GM23248 (cell line): Measurements from ENCODE around the gene AP3B1. TPM values are rescaled to one million over a fixed set of nuclear protein-coding genes. Genes with fewer than 3 reads are reported as not detected.
A peak's percentile ranks its signal among the peaks of the same experiment; 100 is the strongest.

ENCODE experiments used
- DNase-seq: peaks from one replicate; pipeline ENCODE4 v3.0.0-alpha.2; 2015
- H2AFZ ChIP-seq: fragments of 200-600 bp; sonication (generic); 2 replicates; pipeline ENCODE4 v1.6.1; 2016; ENCODE audit warnings: antibody characterized with exemption
- H3F3A ChIP-seq: fragments of 200-600 bp; sonication (generic); 2 replicates; pipeline ENCODE4 v1.6.1; 2016; ENCODE audit warnings: mild to moderate bottlenecking, antibody characterized with exemption, mixed run types; ENCODE audit not compliant: insufficient read depth
- H3K27ac ChIP-seq: fragments of 200-600 bp; sonication (generic); 2 replicates; pipeline ENCODE4 v1.5.1; 2016; ENCODE audit warnings: mild to moderate bottlenecking
- H3K27me3 ChIP-seq: fragments of 200-600 bp; sonication (generic); replicated peaks from 2 replicates; pipeline ENCODE4 v1.6.1; 2016; ENCODE audit warnings: mild to moderate bottlenecking; ENCODE audit not compliant: insufficient read depth
- H3K36me3 ChIP-seq: fragments of 200-600 bp; sonication (generic); 2 replicates; pipeline ENCODE4 v1.6.1; 2016; ENCODE audit warnings: low read depth, mild to moderate bottlenecking
- H3K4me1 ChIP-seq: fragments of 200-600 bp; sonication (generic); 2 replicates; pipeline ENCODE4 v1.6.1; 2016; ENCODE audit warnings: mild to moderate bottlenecking; ENCODE audit not compliant: insufficient read depth
- H3K4me2 ChIP-seq: fragments of 200-600 bp; sonication (generic); one replicate; pipeline ENCODE4 v1.6.1; 2016; ENCODE audit warnings: mild to moderate bottlenecking; ENCODE audit not compliant: unreplicated experiment
- H3K4me3 ChIP-seq: fragments of 200-600 bp; sonication (generic); 2 replicates; pipeline ENCODE4 v1.5.1; 2016; ENCODE audit warnings: mild to moderate bottlenecking
- H3K79me2 ChIP-seq: fragments of 200-600 bp; sonication (generic); 2 replicates; pipeline ENCODE4 v1.6.1; 2016; ENCODE audit warnings: mild to moderate bottlenecking; ENCODE audit not compliant: insufficient read depth
- H3K9ac ChIP-seq: fragments of 200-600 bp; sonication (generic); 2 replicates; pipeline ENCODE4 v1.6.1; 2016; ENCODE audit warnings: mild to moderate bottlenecking
- H3K9me2 ChIP-seq: fragments of 200-600 bp; sonication (generic); 2 replicates; pipeline ENCODE4 v1.6.1; 2016; ENCODE audit warnings: mixed run types, mild to moderate bottlenecking, moderate library complexity; ENCODE audit not compliant: insufficient read depth
- H3K9me3 ChIP-seq: fragments of 200-600 bp; sonication (generic); one replicate; pipeline ENCODE4 v1.6.1; 2017; ENCODE audit warnings: low read depth
- H4K20me1 ChIP-seq: fragments of 200-600 bp; sonication (generic); 2 replicates; pipeline ENCODE4 v1.6.0; 2016; ENCODE audit not compliant: insufficient read depth
- EZH2 ChIP-seq: fragments of 200-600 bp; sonication (generic); IDR thresholded peaks from 2 replicates; pipeline ENCODE4 v1.6.1; 2018; ENCODE audit warnings: antibody characterized with exemption, mild to moderate bottlenecking; ENCODE audit not compliant: insufficient read depth, poor library complexity, severe bottlenecking
- EZH2phosphoT487 ChIP-seq: fragments of 200-600 bp; sonication (generic); IDR thresholded peaks from 2 replicates; pipeline ENCODE4 v1.6.1; 2018; ENCODE audit warnings: antibody characterized with exemption, moderate library complexity, mild to moderate bottlenecking, low read depth; ENCODE audit not compliant: insufficient read depth
- WGBS, 2 experiments: methylation state at CpG; one replicate each; pipeline ENCODE4 v1.1.6; 2015 to 2017; ENCODE audit warnings: low lambda C conversion rate in 2 of 2, low coverage in 1 of 2; ENCODE audit errors: missing lambda C conversion rate in 2 of 2; 5-methylcytosine and 5-hydroxymethylcytosine counted together
- in situ Hi-C: fragments of 300-500 bp; cut with MboI; formaldehyde crosslinking; loops from 2 replicates; pipeline ENCODE4 v1.15.0; 2020
- polyA plus RNA-seq: library from polyadenylated mRNA; unstranded; fragments of >200 nt; fragmentation: Nextera tagmentation; extraction: Ambion mirVana; gene quantifications from 2 replicates; pipeline ENCODE4 v1.2.1, GENCODE V29; 2016
- total RNA-seq: library from RNA; depleted of rRNA; stranded (reverse); fragments of >200 nt; shearing (Covaris generic); gene quantifications from 2 replicates; pipeline ENCODE4 v1.2.3, GENCODE V29; 2014

AP3B1 gene
- total and polyA plus RNA-seq, 2 experiments from 2014 or later: 40.3 to 49.7 TPM

DNA sequence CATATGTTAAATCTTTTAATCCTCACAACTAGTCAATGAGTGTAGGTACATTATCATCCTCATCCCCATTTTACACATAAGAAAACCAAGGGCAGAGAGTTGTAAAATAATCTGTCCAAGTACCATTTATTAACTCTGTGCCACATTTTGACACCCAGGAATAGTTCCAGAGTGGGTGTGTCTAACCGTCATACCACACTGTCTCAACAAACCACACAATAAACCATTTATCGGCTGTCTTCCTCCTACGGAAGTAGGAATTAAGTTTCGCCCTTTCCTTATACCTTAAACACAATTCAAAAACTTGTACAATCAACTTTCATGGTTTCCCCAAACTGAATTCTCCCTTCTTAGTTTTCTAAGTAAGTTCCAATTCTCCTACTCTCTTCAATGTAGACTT, 11.4 kb downstream of the AP3B1 start:
- Histone ChIP-seq H3K27ac (no peak overlapping the region), H3K4me1 (peaks cover 20% of the 10 kb centered on the region), H3K4me3 (no peak overlapping the region), H4K20me1 (no peaks in the 10 kb centered on the region), H3F3A (peaks cover 13% of the 10 kb centered on the region), H3K79me2 (peaks cover 95% of the 10 kb centered on the region), H3K27me3 (no peaks in the 10 kb centered on the region), H3K36me3 (no peaks in the 10 kb centered on the region; the same call in 1 of the 2 replicates), H3K4me2 (no peak overlapping the region), H2AFZ (no peak overlapping the region), H3K9ac (no peak overlapping the region), H3K9me3 (no peaks in the 10 kb centered on the region), H3K9me2 (no peaks in the 10 kb centered on the region)
- DNase-seq: no peak
- TF ChIP-seq EZH2phosphoT487 (no peak), EZH2 (no peak)
- in situ Hi-C loops: no loop called here
- 97 to 98% methylated on average over 4 of the region's 4 CpGs for WGBS, 2 experiments

GRCh38 chr5:78280261-78280660, 14.2 kb downstream of the AP3B1 start:
- DNase-seq: peak; percentile 7
- TF ChIP-seq EZH2: no peak
- TF ChIP-seq EZH2phosphoT487: no peak
- Histone ChIP-seq H2AFZ (no peak overlapping the region), H3K27ac (no peak overlapping the region), H3K79me2 (peaks cover 97% of the 10 kb centered on the region), H3K4me2 (no peak overlapping the region), H3K9me3 (no peaks in the 10 kb centered on the region), H3K9ac (no peak overlapping the region), H3K4me3 (no peak overlapping the region), H3K36me3 (no peaks in the 10 kb centered on the region; the same call in 1 of the 2 replicates), H4K20me1 (peaks cover 6% of the 10 kb centered on the region; the same call in 1 of the 2 replicates), H3K9me2 (no peaks in the 10 kb centered on the region), H3K4me1 (no peaks in the 10 kb centered on the region), H3K27me3 (no peaks in the 10 kb centered on the region), H3F3A (no peaks in the 10 kb centered on the region)
- 14 to 15% methylated on average over 2 of the region's 2 CpGs for WGBS, 2 experiments
- in situ Hi-C loops: no loop called here

- no peak overlapping the region for H3K4me3 ChIP-seq
- no peak overlapping the region for H2AFZ ChIP-seq
- H3F3A ChIP-seq: no peaks in the 10 kb centered on the region
- no peaks in the 10 kb centered on the region for H3K4me1 ChIP-seq
- no peak for DNase-seq
- no peaks in the 10 kb centered on the region; the same call in 1 of the 2 replicates for H3K36me3 ChIP-seq
- TF ChIP-seq EZH2 (no peak), EZH2phosphoT487 (no peak)
- no peak overlapping the region for H3K27ac ChIP-seq
- no peaks in the 10 kb centered on the region for H3K9me3 ChIP-seq
- H3K27me3 ChIP-seq: no peaks in the 10 kb centered on the region
- H4K20me1 ChIP-seq: peaks cover 6% of the 10 kb centered on the region; the same call in 1 of the 2 replicates
- peaks cover 97% of the 10 kb centered on the region for H3K79me2 ChIP-seq
- 97 to 99% methylated on average over 5 of the region's 5 CpGs for WGBS, 2 experiments
- no peaks in the 10 kb centered on the region for H3K9me2 ChIP-seq
- H3K4me2 ChIP-seq: no peak overlapping the region
- no peak overlapping the region for H3K9ac ChIP-seq
- in situ Hi-C loops: no loop called here
Measured at GRCh38 chr5:78279194-78279593, 15.3 kb downstream of the AP3B1 start.

DNA sequence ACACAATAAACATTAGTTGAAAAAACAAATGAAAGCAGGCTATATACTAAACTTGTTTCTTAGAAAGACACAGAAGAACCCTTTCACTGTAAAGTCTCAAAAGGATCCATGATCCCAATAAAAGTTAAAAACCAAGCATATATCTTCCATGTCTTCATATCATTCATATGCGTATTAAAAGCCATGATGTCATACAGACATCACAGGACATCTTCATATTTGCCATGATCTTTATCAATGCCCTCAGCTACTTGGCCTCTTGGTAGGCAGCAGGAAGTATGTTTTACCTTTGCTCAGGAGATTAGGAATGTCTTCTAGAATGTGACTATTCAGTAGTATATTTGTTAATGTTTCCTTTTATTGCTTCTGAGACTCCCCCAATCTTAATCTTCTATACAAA, 16.8 kb downstream of the AP3B1 start:
- no peak for TF ChIP-seq EZH2
- no peak for TF ChIP-seq EZH2phosphoT487
- no peaks in the 10 kb centered on the region for H3K9me2 ChIP-seq
- no peak for DNase-seq
- no peaks in the 10 kb centered on the region for H3K9me3 ChIP-seq
- no peaks in the 10 kb centered on the region; the same call in 1 of the 2 replicates for H3K36me3 ChIP-seq
- no peak overlapping the region for H3K27ac ChIP-seq
- no peaks in the 10 kb centered on the region for H3F3A ChIP-seq
- no peaks in the 10 kb centered on the region for H3K27me3 ChIP-seq
- peaks cover 11% of the 10 kb centered on the region; the same call in 1 of the 2 replicates for H4K20me1 ChIP-seq
- no peak overlapping the region for H2AFZ ChIP-seq
- 92 to 100% methylated on average over 1 of the region's 1 CpG for WGBS, 2 experiments
- no peak overlapping the region for H3K4me3 ChIP-seq
- H3K79me2 ChIP-seq: peaks cover 97% of the 10 kb centered on the region
- no peaks in the 10 kb centered on the region for H3K4me1 ChIP-seq
- no peak overlapping the region for H3K4me2 ChIP-seq
- in situ Hi-C loops: no loop called here
- H3K9ac ChIP-seq: no peak overlapping the region
